Panc1 (cell line): ENCODE measurements around the gene MSH2. TPM values are rescaled to one million over a fixed set of nuclear protein-coding genes. Genes with fewer than 3 reads are reported as not detected.
A peak's percentile ranks its signal among the peaks of the same experiment; 100 is the strongest.

ENCODE experiments used
- ATAC-seq: fragments of 200-7000 bp; cut with Tn5 transposase; 2 replicates; pipeline ENCODE4 v1.9.1; 2020; ENCODE audit warnings: mild to moderate bottlenecking, moderate library complexity
- BruUV-seq: library from RNA; stranded (reverse); fragments of 400-500 nt; replicated peaks from 2 replicates; lab custom pipeline; 2021; lab: Mats Ljungman, UMichigan
- CTCF ChIA-PET: fragments of 300-600 bp; sonication (Branson Sonifier 250); formaldehyde crosslinking; loops from one replicate; lab custom pipeline; 2022; ENCODE audit warnings: antibody characterized with exemption; lab: Charles Lee
- POLR2A ChIA-PET: fragments of 300-600 bp; sonication (Branson Sonifier 250); formaldehyde crosslinking; loops from one replicate; lab custom pipeline; 2022; ENCODE audit warnings: antibody characterized with exemption; lab: Charles Lee
- DNase-seq: peaks from one replicate; pipeline ENCODE4 v3.0.0-alpha.2; 2010; ENCODE audit warnings: low read depth, low spot score
- H3K27ac ChIP-seq: 2 replicates; pipeline ENCODE4 v1.5.1; 2011; ENCODE audit warnings: mild to moderate bottlenecking, low read length, inconsistent platforms
- H3K27me3 ChIP-seq: fragments of 200-500 bp; sonication (Bioruptor generic); 2 replicates; pipeline ENCODE4 v1.6.0; 2014; ENCODE audit warnings: low read length, inconsistent platforms; ENCODE audit not compliant: control insufficient read depth, insufficient read depth
- H3K36me3 ChIP-seq: fragments of 200-500 bp; sonication (Bioruptor generic); 2 replicates; pipeline ENCODE4 v1.5.1; 2014; ENCODE audit warnings: inconsistent platforms, mild to moderate bottlenecking, low read length, moderate library complexity; ENCODE audit not compliant: control insufficient read depth, insufficient read depth
- H3K4me1 ChIP-seq: 2 replicates; pipeline ENCODE4 v1.5.1; 2011; ENCODE audit warnings: inconsistent platforms, mild to moderate bottlenecking, low read length, moderate library complexity; ENCODE audit not compliant: control insufficient read depth, insufficient read depth
- H3K4me3 ChIP-seq, 2 experiments: 2 replicates each; pipeline ENCODE4 v1.5.1; 2011 to 2012; ENCODE audit warnings: low read depth in 2 of 2, low read length in 2 of 2, mild to moderate bottlenecking in 2 of 2, inconsistent platforms in 1 of 2, moderate library complexity in 1 of 2
- H3K9me3 ChIP-seq: fragments of 200-500 bp; sonication (Bioruptor generic); 2 replicates; pipeline ENCODE4 v1.5.1; 2014; ENCODE audit warnings: low read depth, mild to moderate bottlenecking, inconsistent platforms, low read length, moderate library complexity; ENCODE audit not compliant: control insufficient read depth, insufficient read depth
- POLR2AphosphoS5 ChIP-seq: IDR thresholded peaks from 2 replicates; pipeline ENCODE4 v1.6.1; 2012; ENCODE audit warnings: mild to moderate bottlenecking, low read depth, low read length, moderate library complexity
- REST ChIP-seq, 2 experiments: IDR thresholded peaks; 2 replicates each; pipeline ENCODE4 v1.6.1; 2011 to 2012; ENCODE audit warnings: low read depth in 2 of 2, control low read depth in 1 of 2, low read length in 1 of 2, mild to moderate bottlenecking in 1 of 2, moderate library complexity in 1 of 2; ENCODE audit not compliant: insufficient read depth in 1 of 2
- SIN3A ChIP-seq: IDR thresholded peaks from 2 replicates; pipeline ENCODE4 v1.6.1; 2012; ENCODE audit warnings: low read depth, mild to moderate bottlenecking, low read length, moderate library complexity, borderline replicate concordance; ENCODE audit not compliant: insufficient read depth
- TCF7L2 ChIP-seq: IDR thresholded peaks from 2 replicates; pipeline ENCODE4 v1.6.1; 2011; ENCODE audit warnings: mild to moderate bottlenecking, low read depth, low read length, inconsistent platforms
- in situ Hi-C: cut with HindIII; loops from 2 replicates; pipeline ENCODE4 v1.10.0; 2016; ENCODE audit warnings: low sequenced_read_pairs, low pct_unique_long_range_greater_than_20kb
- intact Hi-C: fragments of 100-400 bp; cut with micrococcal nuclease; formaldehyde crosslinking; loops from one replicate; pipeline ENCODE4 v1.10.0; 2022; ENCODE audit not compliant: unreplicated experiment
- total RNA-seq: library from RNA; stranded (reverse); gene quantifications from one replicate; pipeline ENCODE4 v1.2.1, GENCODE V29; 2021; ENCODE audit not compliant: unreplicated experiment
- TF ChIP-seq, protein P1 (sequence below): fragments of 450-650 bp; IDR thresholded peaks from 2 replicates; pipeline ENCODE4 v1.5.1; 2017; ENCODE audit warnings: mild to moderate bottlenecking

The MSH2 gene
- total RNA-seq, 1 experiment from 2014 or later: 72.2 TPM

DNA sequence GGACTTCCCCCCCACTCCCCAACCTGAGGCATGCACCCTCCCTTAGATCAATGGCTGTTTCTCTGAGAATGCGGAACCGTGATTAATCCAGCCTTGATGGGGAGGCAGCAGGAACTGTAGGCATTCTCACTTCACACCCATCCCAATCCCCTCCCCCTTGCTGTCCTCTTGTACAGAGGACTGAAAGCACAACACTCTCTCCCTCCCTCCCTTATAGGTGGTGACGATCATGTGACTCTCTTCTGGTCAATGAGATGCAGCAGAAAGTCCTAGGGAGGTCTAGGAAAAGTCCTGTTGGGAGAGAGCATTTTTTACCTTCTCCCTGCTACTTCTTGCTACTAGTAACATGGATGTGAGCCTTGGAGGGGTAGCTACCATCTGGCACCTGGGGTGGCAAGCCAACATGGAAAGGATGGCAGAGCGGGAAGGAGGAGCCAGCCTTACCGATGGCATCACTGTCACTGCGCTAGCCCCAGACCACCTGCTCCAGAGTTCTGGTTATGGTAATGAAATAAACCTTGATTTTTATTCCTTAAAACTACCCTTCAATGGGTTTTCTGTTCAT lies 106.9 kb downstream of the MSH2 start:
- TF ChIP-seq SIN3A (no peak), POLR2AphosphoS5 (no peak), REST (IDR thresholded peaks at IDR 0.05; ENCODE audit: insufficient read depth in 1 of 2, low read depth in 2 of 2, low read length in 1 of 2) (no peak)
- intact Hi-C loops: loop anchor here (10.0 kb wide), 1 partner anchor 255 kb away; no protein-coding TSS in a partner anchor
- H3K4me3 ChIP-seq: no peak overlapping the region
- no peaks in the 10 kb centered on the region for H3K36me3 ChIP-seq
- ChIA-PET POLR2A (no interaction called here), CTCF (no interaction called here)
- in situ Hi-C loops: no loop called here
- H3K4me1 ChIP-seq: no peaks in the 10 kb centered on the region
- DNase-seq (no peak), ATAC-seq (no peak)
- no TSS peak for BruUV-seq
- no peaks in the 10 kb centered on the region for H3K9me3 ChIP-seq
- no peak overlapping the region for H3K27ac ChIP-seq
- H3K27me3 ChIP-seq: no peaks in the 10 kb centered on the region

DNA sequence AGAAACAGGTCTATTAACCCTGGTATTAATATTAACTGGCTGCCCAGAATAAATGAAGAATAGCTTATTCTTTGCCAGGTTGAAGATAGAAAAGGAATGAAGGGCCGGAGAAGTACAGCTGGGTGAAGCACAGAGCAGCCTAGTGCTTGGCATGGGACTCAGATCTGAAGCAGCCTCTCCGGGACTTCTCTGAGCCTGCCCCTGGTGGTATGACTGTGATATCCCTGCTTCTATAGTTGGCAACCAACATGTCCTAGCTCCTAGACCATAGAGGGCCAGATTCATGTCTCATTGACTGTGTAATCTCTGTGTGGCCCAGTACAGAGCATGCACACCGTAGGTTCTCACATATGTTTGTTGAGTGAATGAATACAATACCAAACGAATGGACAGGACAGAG lies 107.8 kb downstream of the MSH2 start:
- Histone ChIP-seq H3K27me3 (no peaks in the 10 kb centered on the region), H3K9me3 (no peaks in the 10 kb centered on the region), H3K36me3 (no peaks in the 10 kb centered on the region), H3K4me1 (no peaks in the 10 kb centered on the region), H3K4me3 (no peak overlapping the region), H3K27ac (no peak overlapping the region)
- ChIA-PET POLR2A (no interaction called here), CTCF (interaction anchor here (0.5 kb wide), 1 partner anchor 55 kb away, joined by 3 read pairs; no protein-coding TSS in a partner anchor)
- intact Hi-C loops (loop anchor here (10.0 kb wide), 1 partner anchor 254 kb away; no protein-coding TSS in a partner anchor), in situ Hi-C loops (no loop called here)
- TF ChIP-seq SIN3A (no peak), POLR2AphosphoS5 (no peak), TCF7L2 (no peak), REST (IDR thresholded peaks at IDR 0.05; ENCODE audit: insufficient read depth in 1 of 2, low read depth in 2 of 2, low read length in 1 of 2) (no peak)
- TF ChIP-seq, protein P1, sequence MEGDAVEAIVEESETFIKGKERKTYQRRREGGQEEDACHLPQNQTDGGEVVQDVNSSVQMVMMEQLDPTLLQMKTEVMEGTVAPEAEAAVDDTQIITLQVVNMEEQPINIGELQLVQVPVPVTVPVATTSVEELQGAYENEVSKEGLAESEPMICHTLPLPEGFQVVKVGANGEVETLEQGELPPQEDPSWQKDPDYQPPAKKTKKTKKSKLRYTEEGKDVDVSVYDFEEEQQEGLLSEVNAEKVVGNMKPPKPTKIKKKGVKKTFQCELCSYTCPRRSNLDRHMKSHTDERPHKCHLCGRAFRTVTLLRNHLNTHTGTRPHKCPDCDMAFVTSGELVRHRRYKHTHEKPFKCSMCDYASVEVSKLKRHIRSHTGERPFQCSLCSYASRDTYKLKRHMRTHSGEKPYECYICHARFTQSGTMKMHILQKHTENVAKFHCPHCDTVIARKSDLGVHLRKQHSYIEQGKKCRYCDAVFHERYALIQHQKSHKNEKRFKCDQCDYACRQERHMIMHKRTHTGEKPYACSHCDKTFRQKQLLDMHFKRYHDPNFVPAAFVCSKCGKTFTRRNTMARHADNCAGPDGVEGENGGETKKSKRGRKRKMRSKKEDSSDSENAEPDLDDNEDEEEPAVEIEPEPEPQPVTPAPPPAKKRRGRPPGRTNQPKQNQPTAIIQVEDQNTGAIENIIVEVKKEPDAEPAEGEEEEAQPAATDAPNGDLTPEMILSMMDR: peak; percentile 32; the same call in 1 of the 2 replicates
- DNase-seq (no peak), ATAC-seq (peak; percentile 71; the same call in 1 of the 2 replicates)
- no TSS peak for BruUV-seq
